ENCODE data around the gene ANXA1. TPM values are rescaled to one million over a fixed set of nuclear protein-coding genes. Genes with fewer than 3 reads are reported as not detected.

Gene ANXA1
- total RNA-seq, 1 experiment from 2014 or later = 486 TPM

DNA sequence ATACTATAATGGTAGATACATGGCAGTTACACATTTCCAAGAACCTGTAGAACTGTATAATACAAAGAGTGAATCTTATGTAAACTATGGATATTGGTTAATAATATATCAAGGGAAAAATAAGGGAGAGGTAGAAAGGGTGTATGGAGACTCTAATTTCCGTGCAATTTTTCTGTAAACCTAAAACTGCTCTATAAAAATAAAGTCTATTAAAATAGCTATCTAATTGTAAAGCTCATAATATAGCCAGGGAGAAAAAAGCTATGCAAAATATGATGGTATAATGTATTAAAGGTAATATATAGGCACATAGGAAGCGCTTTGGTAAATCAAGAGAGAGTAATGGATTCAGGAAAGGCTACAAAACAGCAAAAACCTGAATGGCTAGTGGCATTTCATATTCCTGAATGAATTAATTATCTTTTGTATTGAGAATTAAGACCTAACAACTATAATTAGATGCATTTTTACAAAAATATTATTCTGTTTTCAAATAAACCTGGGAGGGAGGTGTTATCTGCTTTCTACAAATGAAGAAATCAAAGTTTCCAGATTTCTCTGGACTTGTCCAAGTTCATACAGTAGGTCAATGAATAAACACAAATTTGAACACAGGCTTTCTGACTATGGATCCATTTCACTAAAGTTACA, 22.8 kb downstream of the ANXA1 start:
- ChIA-PET POLR2A (interaction anchor here (0.6 to 2.3 kb wide), 3 partner anchors 11 to 23 kb away, joined by 3 to 8 read pairs (median 3); partner anchors contain the start of gene ANXA1), CTCF (interaction anchor here (2.1 kb wide), 1 partner anchor 317 kb away, joined by 5 read pairs; no protein-coding TSS in a partner anchor)

More for the DNA sequence above, 22.8 kb downstream of the ANXA1 start:
- Histone ChIP-seq H3K79me2 (ENCODE audit: insufficient read depth, low read length) (no peaks in the 10 kb centered on the region), H3K4me2 (ENCODE audit: low read length) (no peak overlapping the region), H3K36me3 (ENCODE audit: control insufficient read depth in 1 of 2, insufficient read depth in 2 of 2, low read length in 2 of 2) (peaks cover 0 to 10% of the 10 kb centered on the region in 2 experiments; a peak in 2 of 4 replicates), H3K9me3 (ENCODE audit: control insufficient read depth in 1 of 2, insufficient read depth in 1 of 2, low read depth in 1 of 2, low read length in 2 of 2) (no peaks in the 10 kb centered on the region), H2AFZ (ENCODE audit: low read depth, low read length, poor library complexity, severe bottlenecking) (no peak overlapping the region), H3K27me3 (ENCODE audit: insufficient read depth, low read length) (no peaks in the 10 kb centered on the region), H3K9ac (ENCODE audit: low read length) (no peak overlapping the region), H3K4me1 (ENCODE audit: control insufficient read depth in 1 of 2, insufficient read depth in 2 of 2, low read length in 2 of 2) (peaks cover 32 to 45% of the 10 kb centered on the region in 2 experiments), H4K20me1 (ENCODE audit: insufficient read depth) (no peaks in the 10 kb centered on the region), H3K27ac (ENCODE audit: low read depth, low read length) (no peak overlapping the region), H3K4me3 (replicated peaks in 1 of 2; ENCODE audit: low read depth in 1 of 2, low read length in 2 of 2) (no peak overlapping the region), H3K9me2 (ENCODE audit: insufficient read depth) (no peaks in the 10 kb centered on the region)
- ATAC-seq (no peak), DNase-seq (ENCODE audit: low read depth, low spot score) (no peak)
- intact Hi-C loops (cut with micrococcal nuclease) = no loop called here
- TF ChIP-seq CEBPB (IDR thresholded peaks at IDR 0.05; ENCODE audit: low read depth) (no peak), CBX3 (IDR thresholded peaks at IDR 0.05; ENCODE audit: low read depth) (no peak), JUND (IDR thresholded peaks at IDR 0.05) (no peak), POLR2A (IDR thresholded peaks at IDR 0.05; ENCODE audit: borderline replicate concordance, extremely low read depth, insufficient read depth, insufficient read length) (no peak), SRF (IDR thresholded peaks at IDR 0.05; ENCODE audit: low read depth) (no peak), ZNF274 (IDR thresholded peaks at IDR 0.05; ENCODE audit: low read depth, low read length) (no peak), SIN3A (IDR thresholded peaks at IDR 0.05; ENCODE audit: low read depth) (no peak), SP1 (IDR thresholded peaks at IDR 0.05; ENCODE audit: low read depth) (no peak), ZFX (IDR thresholded peaks at IDR 0.05) (no peak), EZH2 (IDR thresholded peaks at IDR 0.05) (no peak), POLR2AphosphoS5 (IDR thresholded peaks at IDR 0.05; ENCODE audit: low read depth, low read length) (no peak), ELF1 (IDR thresholded peaks at IDR 0.05; ENCODE audit: borderline replicate concordance, low read depth) (no peak), TCF7L2 (IDR thresholded peaks at IDR 0.05; ENCODE audit: borderline replicate concordance, extremely low read depth, insufficient read depth, insufficient read length) (no peak)
- TF ChIP-seq, protein P1, sequence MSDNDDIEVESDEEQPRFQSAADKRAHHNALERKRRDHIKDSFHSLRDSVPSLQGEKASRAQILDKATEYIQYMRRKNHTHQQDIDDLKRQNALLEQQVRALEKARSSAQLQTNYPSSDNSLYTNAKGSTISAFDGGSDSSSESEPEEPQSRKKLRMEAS (IDR thresholded peaks at IDR 0.05) = no peak
- TF ChIP-seq, protein P2, sequence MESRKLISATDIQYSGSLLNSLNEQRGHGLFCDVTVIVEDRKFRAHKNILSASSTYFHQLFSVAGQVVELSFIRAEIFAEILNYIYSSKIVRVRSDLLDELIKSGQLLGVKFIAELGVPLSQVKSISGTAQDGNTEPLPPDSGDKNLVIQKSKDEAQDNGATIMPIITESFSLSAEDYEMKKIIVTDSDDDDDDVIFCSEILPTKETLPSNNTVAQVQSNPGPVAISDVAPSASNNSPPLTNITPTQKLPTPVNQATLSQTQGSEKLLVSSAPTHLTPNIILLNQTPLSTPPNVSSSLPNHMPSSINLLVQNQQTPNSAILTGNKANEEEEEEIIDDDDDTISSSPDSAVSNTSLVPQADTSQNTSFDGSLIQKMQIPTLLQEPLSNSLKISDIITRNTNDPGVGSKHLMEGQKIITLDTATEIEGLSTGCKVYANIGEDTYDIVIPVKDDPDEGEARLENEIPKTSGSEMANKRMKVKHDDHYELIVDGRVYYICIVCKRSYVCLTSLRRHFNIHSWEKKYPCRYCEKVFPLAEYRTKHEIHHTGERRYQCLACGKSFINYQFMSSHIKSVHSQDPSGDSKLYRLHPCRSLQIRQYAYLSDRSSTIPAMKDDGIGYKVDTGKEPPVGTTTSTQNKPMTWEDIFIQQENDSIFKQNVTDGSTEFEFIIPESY (IDR thresholded peaks at IDR 0.05; ENCODE audit: extremely low read depth, insufficient replicate concordance, low read length) = no peak
- BruUV-seq (replicated peaks) = no TSS peak
- RAD21 ChIA-PET (ENCODE audit: low non-redundant PET in 1 of 2, low total read pairs in 2 of 2, uncharacterized antibody in 2 of 2, unreplicated experiment in 2 of 2) = no interaction called here
